Transverse colon (tissue), 4 donors: ENCODE measurements around the gene LGALS16.

Source experiments
- CTCF ChIP-seq, 5 experiments: fragments of 200-600 bp in 3 of 5; fragments of 450-650 bp in 2 of 5; sonication (generic) in 3 of 5; IDR thresholded peaks; 1 replicate in 2 of 5; 2 replicates in 3 of 5; pipeline ENCODE4 v1.5.1; 2016 to 2017; ENCODE audit warnings: antibody characterized with exemption in 5 of 5, inconsistent platforms in 3 of 5, mild to moderate bottlenecking in 2 of 5, moderate library complexity in 1 of 5
- POLR2AphosphoS5 ChIP-seq, 3 donors: sonication (generic); formaldehyde crosslinking; IDR thresholded peaks; one replicate each; pipeline ENCODE4 v1.6.1; 2016; ENCODE audit warnings: antibody characterized with exemption in 3 of 3

DNA sequence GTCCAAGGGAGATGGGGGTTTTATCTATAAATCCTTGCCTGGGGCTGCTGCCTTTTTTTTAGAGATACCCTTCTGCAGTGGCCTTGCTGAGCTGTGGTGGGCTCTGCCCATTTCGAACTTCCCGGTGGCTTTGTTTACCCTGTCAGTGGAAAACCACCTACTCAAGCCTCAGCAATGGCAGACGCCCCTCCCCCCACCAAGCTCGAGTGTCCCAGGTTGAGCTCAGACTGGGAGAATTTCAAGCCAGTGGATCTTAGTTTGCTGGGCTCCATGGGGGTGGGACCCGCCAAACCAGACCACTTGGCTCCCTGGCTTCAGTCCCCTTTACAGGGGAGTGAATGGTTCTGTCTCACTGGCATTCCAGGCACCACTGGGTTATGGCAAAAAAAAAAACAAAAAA is 31.8 kb upstream of the LGALS16 start:
- TF ChIP-seq CTCF (IDR thresholded peaks at IDR 0.05) (no peak), POLR2AphosphoS5 (IDR thresholded peaks at IDR 0.05) (no peak)
